PC-3 (cell line): ENCODE results near the gene ZMYM4. TPM values are rescaled to one million over a fixed set of nuclear protein-coding genes. Genes with fewer than 3 reads are reported as not detected.

Experiments used
- ATAC-seq: fragments of 200-7000 bp; cut with Tn5 transposase; 2 replicates; pipeline ENCODE4 v1.9.1; 2020; ENCODE audit warnings: mild to moderate bottlenecking, moderate library complexity
- BruUV-seq: library from RNA; stranded (reverse); fragments of 400-500 nt; replicated peaks from 2 replicates; lab custom pipeline; 2021; lab: Mats Ljungman, UMichigan
- CTCF ChIA-PET: fragments of 300-600 bp; sonication (Branson Sonifier 250); formaldehyde crosslinking; loops from one replicate; lab custom pipeline; 2022; ENCODE audit warnings: antibody characterized with exemption; lab: Charles Lee
- POLR2A ChIA-PET: fragments of 300-600 bp; sonication (Branson Sonifier 250); formaldehyde crosslinking; loops from one replicate; lab custom pipeline; 2022; ENCODE audit warnings: antibody characterized with exemption; ENCODE audit not compliant: unreplicated experiment; lab: Charles Lee
- DNase-seq: peaks from one replicate; pipeline ENCODE4 v3.0.0-alpha.2; 2015
- H2AFZ ChIP-seq: fragments of 300-600 bp; sonication (generic); 2 replicates; pipeline ENCODE4 v1.6.0; 2016; ENCODE audit warnings: antibody characterized with exemption, low read length
- H3F3A ChIP-seq: fragments of 300-600 bp; sonication (generic); one replicate; pipeline ENCODE4 v1.6.0; 2017; ENCODE audit warnings: antibody characterized with exemption, low read length, control low read depth, mild to moderate bottlenecking; ENCODE audit not compliant: unreplicated experiment
- H3K27ac ChIP-seq: fragments of 300-600 bp; sonication (generic); 2 replicates; pipeline ENCODE4 v1.5.1; 2016; ENCODE audit warnings: mild to moderate bottlenecking, low read length
- H3K27me3 ChIP-seq: fragments of 300-600 bp; sonication (generic); 2 replicates; pipeline ENCODE4 v1.6.1; 2016; ENCODE audit warnings: low read length, mixed read lengths
- H3K36me3 ChIP-seq: fragments of 300-600 bp; sonication (generic); 2 replicates; pipeline ENCODE4 v1.6.1; 2016; ENCODE audit warnings: low read depth, mixed run types, low read length, mixed read lengths
- H3K4me1 ChIP-seq: fragments of 300-600 bp; sonication (generic); 2 replicates; pipeline ENCODE4 v1.5.1; 2016; ENCODE audit warnings: low read length; ENCODE audit not compliant: insufficient read depth
- H3K4me2 ChIP-seq: fragments of 300-600 bp; sonication (generic); 2 replicates; pipeline ENCODE4 v1.6.0; 2016; ENCODE audit warnings: low read length
- H3K4me3 ChIP-seq: fragments of 300-600 bp; sonication (generic); 2 replicates; pipeline ENCODE4 v1.5.1; 2016; ENCODE audit warnings: mild to moderate bottlenecking, low read length, mixed read lengths
- H3K79me2 ChIP-seq: fragments of 300-600 bp; sonication (generic); 2 replicates; pipeline ENCODE4 v1.6.1; 2017; ENCODE audit warnings: low read length, mixed read lengths
- H3K9ac ChIP-seq: fragments of 300-600 bp; sonication (generic); 2 replicates; pipeline ENCODE4 v1.6.0; 2016; ENCODE audit warnings: mild to moderate bottlenecking, low read length
- H3K9me2 ChIP-seq: fragments of 300-600 bp; sonication (generic); replicated peaks from 2 replicates; pipeline ENCODE4 v1.6.1; 2016; ENCODE audit warnings: mixed run types, low read length, mixed read lengths
- H3K9me3 ChIP-seq: fragments of 300-600 bp; sonication (generic); 2 replicates; pipeline ENCODE4 v1.6.1; 2016; ENCODE audit warnings: low read length, mixed read lengths
- H4K20me1 ChIP-seq: fragments of 300-600 bp; sonication (generic); 2 replicates; pipeline ENCODE4 v1.6.1; 2016; ENCODE audit warnings: low read length, mixed read lengths
- CTCF ChIP-seq: fragments of 300-600 bp; sonication (generic); conservative IDR thresholded peaks from 2 replicates; pipeline ENCODE4 v1.5.1; 2017; ENCODE audit warnings: antibody characterized with exemption, low read depth, mild to moderate bottlenecking, low read length
- EZH2 ChIP-seq: fragments of 300-600 bp; sonication (generic); IDR thresholded peaks from one replicate; pipeline ENCODE4 v1.6.1; 2017; ENCODE audit warnings: antibody characterized with exemption, mild to moderate bottlenecking, low read length; ENCODE audit not compliant: unreplicated experiment
- EZH2phosphoT487 ChIP-seq: fragments of 300-600 bp; sonication (generic); IDR thresholded peaks from 2 replicates; pipeline ENCODE4 v1.6.1; 2018; ENCODE audit warnings: mild to moderate bottlenecking, antibody characterized with exemption, low read length, borderline replicate concordance
- intact Hi-C: fragments of 100-400 bp; cut with micrococcal nuclease; formaldehyde crosslinking; loops from 2 replicates; pipeline ENCODE4 v1.9.0; 2023
- total RNA-seq: library from RNA; depleted of rRNA; stranded (reverse); fragments of >200 nt; gene quantifications from 2 replicates; pipeline ENCODE4 v1.2.3, GENCODE V29; 2014

ZMYM4 gene
- total RNA-seq, 1 experiment from 2014 or later: 28.5 TPM

GRCh38 chr1:35280006-35280405 lies 11.5 kb downstream of the ZMYM4 start:
- Histone ChIP-seq H3K9me2 (no peaks in the 10 kb centered on the region), H3K27ac (no peak overlapping the region), H3K9ac (no peak overlapping the region), H3K4me3 (no peak overlapping the region), H3K79me2 (peaks cover 60% of the 10 kb centered on the region), H3K9me3 (no peaks in the 10 kb centered on the region), H3K27me3 (no peaks in the 10 kb centered on the region), H3K36me3 (peaks cover 18% of the 10 kb centered on the region), H4K20me1 (no peaks in the 10 kb centered on the region), H3F3A (no peaks in the 10 kb centered on the region), H3K4me2 (no peak overlapping the region), H2AFZ (no peak overlapping the region), H3K4me1 (no peaks in the 10 kb centered on the region)
- ATAC-seq: no peak
- ChIA-PET CTCF (no interaction called here), POLR2A (no interaction called here)
- DNase-seq: no peak
- intact Hi-C loops: loop anchor here (10.0 kb wide), 1 partner anchor 385 kb away; no protein-coding TSS in a partner anchor
- TF ChIP-seq EZH2 (no peak), CTCF (no peak), EZH2phosphoT487 (no peak)
- BruUV-seq: no TSS peak

GRCh38 chr1:35281565-35281964 lies 13.1 kb downstream of the ZMYM4 start:
- intact Hi-C loops: loop anchor here (10.0 kb wide), 1 partner anchor 387 kb away; no protein-coding TSS in a partner anchor
- H3K36me3 ChIP-seq: peaks cover 18% of the 10 kb centered on the region

More at GRCh38 chr1:35281565-35281964, 13.1 kb downstream of the ZMYM4 start:
- Histone ChIP-seq H3K4me1 (no peaks in the 10 kb centered on the region), H3K9me3 (no peaks in the 10 kb centered on the region), H3F3A (no peaks in the 10 kb centered on the region), H3K9me2 (no peaks in the 10 kb centered on the region), H3K27ac (no peak overlapping the region), H3K4me3 (no peak overlapping the region), H3K4me2 (no peak overlapping the region), H4K20me1 (no peaks in the 10 kb centered on the region), H3K27me3 (no peaks in the 10 kb centered on the region), H3K9ac (no peak overlapping the region), H2AFZ (no peak overlapping the region), H3K79me2 (peaks cover 50% of the 10 kb centered on the region)
- ATAC-seq: no peak
- POLR2A ChIA-PET: no interaction called here
- BruUV-seq: no TSS peak
- DNase-seq: no peak
- TF ChIP-seq CTCF: no peak
- TF ChIP-seq EZH2: no peak
- TF ChIP-seq EZH2phosphoT487: no peak
- CTCF ChIA-PET: no interaction called here
